SK-N-SH treated with all-trans-retinoic acid at 6 μM for 48 hours (cell line): Measurements from ENCODE around the gene SLC38A10.

Experiments
- ATAC-seq: fragments of 200-7000 bp; cut with Tn5 transposase; 3 replicates; pipeline ENCODE4 v1.9.1; 2020; ENCODE audit warnings: mild to moderate bottlenecking, moderate library complexity
- BACH2 ChIP-seq: fragments of 250-450 bp; sonication (Bioruptor Pico); IDR thresholded peaks from 2 replicates; pipeline ENCODE4 v1.9.0; 2021; ENCODE audit warnings: mild to moderate bottlenecking, borderline replicate concordance
- CREB5 ChIP-seq: fragments of 250-450 bp; sonication (Bioruptor Pico); IDR thresholded peaks from 2 replicates; pipeline ENCODE4 v1.5.1; 2020; ENCODE audit warnings: low read depth, mild to moderate bottlenecking, moderate library complexity
- CSDC2 ChIP-seq: fragments of 250-450 bp; sonication (Bioruptor Pico); IDR thresholded peaks from 2 replicates; pipeline ENCODE4 v1.5.0; 2020; ENCODE audit warnings: mild to moderate bottlenecking, moderate library complexity
- CSRNP3 ChIP-seq: fragments of 250-450 bp; sonication (Bioruptor Pico); IDR thresholded peaks from 2 replicates; pipeline ENCODE4 v1.5.1; 2021; ENCODE audit warnings: mild to moderate bottlenecking, moderate library complexity
- ESRRG ChIP-seq: fragments of 250-450 bp; sonication (Bioruptor Pico); IDR thresholded peaks from 2 replicates; pipeline ENCODE4 v1.6.1; 2021; ENCODE audit warnings: mild to moderate bottlenecking
- GLIS3 ChIP-seq: fragments of 250-450 bp; sonication (Bioruptor Pico); IDR thresholded peaks from 2 replicates; pipeline ENCODE4 v1.5.0; 2020; ENCODE audit warnings: mild to moderate bottlenecking, moderate library complexity
- ISL1 ChIP-seq: fragments of 250-450 bp; sonication (Bioruptor Pico); IDR thresholded peaks from 2 replicates; pipeline ENCODE4 v2.1.2; 2022; ENCODE audit warnings: mild to moderate bottlenecking, moderate library complexity
- OSR1 ChIP-seq: fragments of 250-450 bp; sonication (Bioruptor Pico); IDR thresholded peaks from 2 replicates; pipeline ENCODE4 v1.8.0; 2022; ENCODE audit warnings: moderate library complexity, mild to moderate bottlenecking, inconsistent platforms
- PPARA ChIP-seq: fragments of 250-450 bp; sonication (Bioruptor Pico); IDR thresholded peaks from 2 replicates; pipeline ENCODE4 v1.5.0; 2020; ENCODE audit warnings: mild to moderate bottlenecking, borderline replicate concordance
- RARB ChIP-seq: fragments of 250-450 bp; sonication (Bioruptor Pico); IDR thresholded peaks from 2 replicates; pipeline ENCODE4 v1.8.0; 2021; ENCODE audit warnings: mild to moderate bottlenecking, moderate library complexity
- SNAI2 ChIP-seq: fragments of 250-450 bp; sonication (Bioruptor Pico); IDR thresholded peaks from 2 replicates; pipeline ENCODE4 v1.5.0; 2020; ENCODE audit warnings: mild to moderate bottlenecking, moderate library complexity
- TCF4 ChIP-seq: fragments of 250-450 bp; sonication (Bioruptor Pico); IDR thresholded peaks from 2 replicates; pipeline ENCODE4 v1.8.0; 2021; ENCODE audit warnings: mild to moderate bottlenecking, moderate library complexity, borderline replicate concordance
- TOX ChIP-seq: fragments of 250-450 bp; sonication (Bioruptor Pico); IDR thresholded peaks from 2 replicates; pipeline ENCODE4 v1.8.0; 2021; ENCODE audit warnings: mild to moderate bottlenecking, moderate library complexity, borderline replicate concordance
- ZC3H10 ChIP-seq: fragments of 250-450 bp; sonication (Bioruptor Pico); IDR thresholded peaks from 2 replicates; pipeline ENCODE4 v1.5.1; 2021; ENCODE audit warnings: mild to moderate bottlenecking, moderate library complexity
- ZFP3 ChIP-seq: fragments of 250-450 bp; sonication (Bioruptor Pico); IDR thresholded peaks from 2 replicates; pipeline ENCODE4 v1.5.0; 2020; ENCODE audit warnings: mild to moderate bottlenecking, moderate library complexity
- ZFP30 ChIP-seq: fragments of 450-650 bp; formaldehyde crosslinking; IDR thresholded peaks from 2 replicates; pipeline ENCODE4 v1.5.0; 2022; ENCODE audit warnings: mild to moderate bottlenecking, moderate library complexity
- ZNF565 ChIP-seq: fragments of 450-650 bp; formaldehyde crosslinking; conservative IDR thresholded peaks from 2 replicates; pipeline ENCODE4 v1.5.0; 2020; ENCODE audit warnings: low read depth, mild to moderate bottlenecking, moderate library complexity
- ZNF70 ChIP-seq: fragments of 450-650 bp; formaldehyde crosslinking; IDR thresholded peaks from 2 replicates; pipeline ENCODE4 v1.5.0; 2020; ENCODE audit warnings: mild to moderate bottlenecking, moderate library complexity
- TF ChIP-seq, protein P1 (sequence below): fragments of 250-450 bp; sonication (Bioruptor Pico); IDR thresholded peaks from 2 replicates; pipeline ENCODE4 v1.8.0; 2020; ENCODE audit warnings: mild to moderate bottlenecking, moderate library complexity, borderline replicate concordance
- TF ChIP-seq, protein P2 (sequence below): fragments of 250-450 bp; sonication (Bioruptor Pico); IDR thresholded peaks from 2 replicates; pipeline ENCODE4 v1.8.0; 2021; ENCODE audit warnings: low read depth, mild to moderate bottlenecking, moderate library complexity, borderline replicate concordance

SLC38A10 gene

GRCh38 chr17:81329927-81330883, 35.1 kb upstream of the SLC38A10 start:
- TF ChIP-seq BACH2 (CRISPR knock-in tag): no peak
- TF ChIP-seq ZFP3 (CRISPR knock-in tag): no peak
- TF ChIP-seq CREB5 (CRISPR knock-in tag): no peak
- no peak for TF ChIP-seq ZNF70 (CRISPR knock-in tag)
- TF ChIP-seq ESRRG: no peak
- no peak for TF ChIP-seq CSDC2 (CRISPR knock-in tag)
- no peak for TF ChIP-seq ISL1 (CRISPR knock-in tag)
- ATAC-seq: peak; percentile 21

DNA sequence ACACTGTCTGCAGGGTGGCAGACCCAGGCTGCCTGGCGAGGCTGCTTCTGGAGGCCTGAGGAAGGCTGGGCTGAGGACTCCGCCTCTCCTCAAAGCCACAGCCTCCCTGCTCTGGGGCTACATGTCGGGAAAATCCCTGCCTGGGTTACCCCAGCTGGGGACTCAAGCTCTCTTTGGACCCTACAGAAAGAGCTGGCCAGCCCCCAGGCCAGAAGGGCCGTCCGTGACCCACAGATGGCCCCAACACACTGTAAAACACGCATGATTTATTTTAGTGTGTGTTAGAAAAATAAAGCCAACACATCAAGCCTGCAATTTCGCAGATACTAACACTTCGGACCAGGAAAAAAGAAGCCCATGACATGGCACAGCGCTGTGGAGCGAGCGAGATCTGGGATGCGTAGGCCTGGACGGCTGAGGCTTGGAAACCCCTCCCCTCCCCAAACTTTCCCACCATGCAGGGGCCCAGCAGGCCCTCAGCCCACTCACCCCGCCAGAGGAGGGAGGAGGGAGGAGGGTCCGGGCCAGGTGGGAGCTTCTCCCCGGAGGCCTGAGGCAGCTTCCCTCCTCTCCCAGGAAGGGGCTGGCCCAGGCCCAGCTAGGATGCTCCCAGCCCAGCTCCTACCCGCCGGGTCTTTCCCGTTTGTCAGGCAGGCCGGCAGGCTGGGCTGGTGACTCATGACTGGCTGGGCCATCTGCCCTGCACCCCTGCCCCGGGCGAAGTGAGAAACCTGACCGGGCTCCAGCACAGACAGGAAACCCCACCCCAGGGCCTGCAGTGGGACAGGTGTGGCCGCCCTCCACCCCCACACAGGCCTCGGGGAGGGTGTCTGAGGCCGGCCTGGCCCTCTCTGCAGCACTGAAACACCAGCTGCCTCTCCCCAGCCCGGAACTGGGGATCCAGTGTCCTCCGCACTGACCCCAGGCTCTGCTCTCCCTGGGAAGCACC, 34.1 kb upstream of the SLC38A10 start:
- ATAC-seq: peak; percentile 95
- TF ChIP-seq BACH2 (CRISPR knock-in tag) (no peak), CSDC2 (CRISPR knock-in tag) (no peak; the same call in 1 of the 2 replicates), ZNF565 (CRISPR knock-in tag) (no peak), RARB (no peak), CSRNP3 (CRISPR knock-in tag) (no peak), OSR1 (0 out of 2 replicates have a peak, but pooled peaks have one; percentile 63), ZC3H10 (CRISPR knock-in tag) (no peak), ZFP30 (peak; percentile 43; the same call in 1 of the 2 replicates), PPARA (CRISPR knock-in tag) (peak; percentile 78; the same call in 1 of the 2 replicates), TCF4 (CRISPR knock-in tag) (peak; percentile 53; the same call in 1 of the 2 replicates), TOX (CRISPR knock-in tag) (no peak), GLIS3 (CRISPR knock-in tag) (no peak), ISL1 (CRISPR knock-in tag) (no peak), ZFP3 (CRISPR knock-in tag) (peak; percentile 87), ZNF70 (CRISPR knock-in tag) (0 out of 2 replicates have a peak, but pooled peaks have one; percentile 56), SNAI2 (CRISPR knock-in tag) (peak; percentile 46; the same call in 1 of the 2 replicates)
- TF ChIP-seq, protein P1, sequence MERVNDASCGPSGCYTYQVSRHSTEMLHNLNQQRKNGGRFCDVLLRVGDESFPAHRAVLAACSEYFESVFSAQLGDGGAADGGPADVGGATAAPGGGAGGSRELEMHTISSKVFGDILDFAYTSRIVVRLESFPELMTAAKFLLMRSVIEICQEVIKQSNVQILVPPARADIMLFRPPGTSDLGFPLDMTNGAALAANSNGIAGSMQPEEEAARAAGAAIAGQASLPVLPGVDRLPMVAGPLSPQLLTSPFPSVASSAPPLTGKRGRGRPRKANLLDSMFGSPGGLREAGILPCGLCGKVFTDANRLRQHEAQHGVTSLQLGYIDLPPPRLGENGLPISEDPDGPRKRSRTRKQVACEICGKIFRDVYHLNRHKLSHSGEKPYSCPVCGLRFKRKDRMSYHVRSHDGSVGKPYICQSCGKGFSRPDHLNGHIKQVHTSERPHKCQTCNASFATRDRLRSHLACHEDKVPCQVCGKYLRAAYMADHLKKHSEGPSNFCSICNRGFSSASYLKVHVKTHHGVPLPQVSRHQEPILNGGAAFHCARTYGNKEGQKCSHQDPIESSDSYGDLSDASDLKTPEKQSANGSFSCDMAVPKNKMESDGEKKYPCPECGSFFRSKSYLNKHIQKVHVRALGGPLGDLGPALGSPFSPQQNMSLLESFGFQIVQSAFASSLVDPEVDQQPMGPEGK (CRISPR knock-in tag): peak; percentile 50; the same call in 1 of the 2 replicates
- TF ChIP-seq, protein P2, sequence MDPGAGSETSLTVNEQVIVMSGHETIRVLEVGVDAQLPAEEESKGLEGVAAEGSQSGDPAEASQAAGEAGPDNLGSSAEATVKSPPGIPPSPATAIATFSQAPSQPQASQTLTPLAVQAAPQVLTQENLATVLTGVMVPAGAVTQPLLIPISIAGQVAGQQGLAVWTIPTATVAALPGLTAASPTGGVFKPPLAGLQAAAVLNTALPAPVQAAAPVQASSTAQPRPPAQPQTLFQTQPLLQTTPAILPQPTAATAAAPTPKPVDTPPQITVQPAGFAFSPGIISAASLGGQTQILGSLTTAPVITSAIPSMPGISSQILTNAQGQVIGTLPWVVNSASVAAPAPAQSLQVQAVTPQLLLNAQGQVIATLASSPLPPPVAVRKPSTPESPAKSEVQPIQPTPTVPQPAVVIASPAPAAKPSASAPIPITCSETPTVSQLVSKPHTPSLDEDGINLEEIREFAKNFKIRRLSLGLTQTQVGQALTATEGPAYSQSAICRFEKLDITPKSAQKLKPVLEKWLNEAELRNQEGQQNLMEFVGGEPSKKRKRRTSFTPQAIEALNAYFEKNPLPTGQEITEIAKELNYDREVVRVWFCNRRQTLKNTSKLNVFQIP: no peak
- TF ChIP-seq, all 23 proteins: peak for 8

GRCh38 chr17:81328489-81328888, 33.4 kb upstream of the SLC38A10 start:
- no peak for TF ChIP-seq TOX (CRISPR knock-in tag)
- no peak for TF ChIP-seq PPARA (CRISPR knock-in tag)
- no peak for TF ChIP-seq GLIS3 (CRISPR knock-in tag)
- TF ChIP-seq ZC3H10 (CRISPR knock-in tag): no peak
- TF ChIP-seq, protein P2: no peak
- peak; percentile 2; the same call in 2 of the 3 replicates for ATAC-seq
